Effector memory CD4-positive, alpha-beta T cell (primary cell): ENCODE measurements around the gene PHC1.
"Not testable (repeated sequence)": the region's sequence is repeated elsewhere in the genome, so short reads cannot be mapped to it uniquely, and the experiment has no call there.

Experiments
- DNase-seq, 3 donors: peaks; one replicate each; pipeline ENCODE4 v3.0.0-alpha.2; 2020
- H3K27ac ChIP-seq: 2 replicates; pipeline ENCODE4 v1.7.0; 2013; ENCODE audit warnings: mild to moderate bottlenecking, low read length, moderate library complexity; ENCODE audit not compliant: insufficient read depth, poor library complexity, severe bottlenecking
- H3K27me3 ChIP-seq: replicated peaks from 2 replicates; pipeline ENCODE4 v1.7.0; 2013; ENCODE audit warnings: mild to moderate bottlenecking, low read length; ENCODE audit not compliant: insufficient read depth, control insufficient read depth, poor library complexity, severe bottlenecking
- H3K36me3 ChIP-seq: 2 replicates; pipeline ENCODE4 v1.7.0; 2013; ENCODE audit warnings: mild to moderate bottlenecking, low read length, moderate library complexity; ENCODE audit not compliant: control insufficient read depth, insufficient read depth
- H3K4me1 ChIP-seq: 2 replicates; pipeline ENCODE4 v1.7.0; 2013; ENCODE audit warnings: low read length, mild to moderate bottlenecking; ENCODE audit not compliant: control insufficient read depth, insufficient read depth, poor library complexity, severe bottlenecking
- H3K4me3 ChIP-seq: 2 replicates; pipeline ENCODE4 v1.7.0; 2013; ENCODE audit warnings: low read length, low read depth, mild to moderate bottlenecking; ENCODE audit not compliant: insufficient read depth, poor library complexity, severe bottlenecking
- H3K9me3 ChIP-seq: 2 replicates; pipeline ENCODE4 v1.7.0; 2013; ENCODE audit warnings: mild to moderate bottlenecking, low read length, moderate library complexity; ENCODE audit not compliant: control insufficient read depth

The PHC1 gene

GRCh38 chr12:8907513-8907912 lies 6.8 kb upstream of the PHC1 start:
- Histone ChIP-seq H3K36me3 (no peaks in the 10 kb centered on the region), H3K27ac (no peak overlapping the region), H3K4me3 (no peak overlapping the region), H3K27me3 (no peaks in the 10 kb centered on the region), H3K4me1 (no peaks in the 10 kb centered on the region), H3K9me3 (no peaks in the 10 kb centered on the region)
- no peak for DNase-seq

GRCh38 chr12:8909752-8910151 lies 4.6 kb upstream of the PHC1 start:
- H3K27me3 ChIP-seq = no peaks in the 10 kb centered on the region
- no peaks in the 10 kb centered on the region for H3K36me3 ChIP-seq
- H3K4me1 ChIP-seq = peaks cover 6% of the 10 kb centered on the region
- H3K27ac ChIP-seq = no peak overlapping the region
- no peak for DNase-seq
- no peaks in the 10 kb centered on the region for H3K9me3 ChIP-seq
- no peak overlapping the region for H3K4me3 ChIP-seq

- H3K27ac ChIP-seq = no peak overlapping the region
- H3K4me1 ChIP-seq = peaks cover 16% of the 10 kb centered on the region
- H3K27me3 ChIP-seq = no peaks in the 10 kb centered on the region
- no peak for DNase-seq
- no peaks in the 10 kb centered on the region for H3K36me3 ChIP-seq
- H3K4me3 ChIP-seq = no peak overlapping the region
- H3K9me3 ChIP-seq = no peaks in the 10 kb centered on the region
Measured at GRCh38 chr12:8911606-8912268, 2.6 kb upstream of the PHC1 start.

- H3K27ac ChIP-seq = peak overlapping the region; percentile 47
Measured at GRCh38 chr12:8912914-8913313, 1.4 kb upstream of the PHC1 start.

GRCh38 chr12:8913702-8914032 lies 642 bp upstream of the PHC1 start:
- H3K9me3 ChIP-seq = no peaks in the 10 kb centered on the region
- H3K27ac ChIP-seq = peak overlapping the region; percentile 90
- H3K4me3 ChIP-seq = peak overlapping the region; percentile 65
- H3K36me3 ChIP-seq = no peaks in the 10 kb centered on the region
- H3K27me3 ChIP-seq = no peaks in the 10 kb centered on the region
- H3K4me1 ChIP-seq = peaks cover 16% of the 10 kb centered on the region
- no peak for DNase-seq

More at GRCh38 chr12:8912914-8913313, 1.4 kb upstream of the PHC1 start:
- H3K9me3 ChIP-seq = no peaks in the 10 kb centered on the region
- DNase-seq = no peak
- H3K4me3 ChIP-seq = no peak overlapping the region
- no peaks in the 10 kb centered on the region for H3K27me3 ChIP-seq
- H3K36me3 ChIP-seq = no peaks in the 10 kb centered on the region
- H3K4me1 ChIP-seq = peaks cover 16% of the 10 kb centered on the region

GRCh38 chr12:8914716-8915526 lies 612 bp downstream of the PHC1 start:
- peak; percentile 43 to 56 (median 55) for DNase-seq
- H3K36me3 ChIP-seq = peaks cover 6% of the 10 kb centered on the region
- no peaks in the 10 kb centered on the region for H3K9me3 ChIP-seq
- H3K4me3 ChIP-seq = peak overlapping the region; percentile 68
- no peaks in the 10 kb centered on the region for H3K27me3 ChIP-seq
- H3K27ac ChIP-seq = peak overlapping the region; percentile 52
- peaks cover 16% of the 10 kb centered on the region for H3K4me1 ChIP-seq

GRCh38 chr12:8916154-8916553 lies 1.8 kb downstream of the PHC1 start:
- Histone ChIP-seq H3K4me3 (no peak overlapping the region), H3K9me3 (no peaks in the 10 kb centered on the region), H3K36me3 (peaks cover 16% of the 10 kb centered on the region), H3K27ac (no peak overlapping the region), H3K4me1 (peaks cover 16% of the 10 kb centered on the region), H3K27me3 (no peaks in the 10 kb centered on the region)
- DNase-seq = no peak

- Histone ChIP-seq H3K4me3 (no peak overlapping the region), H3K4me1 (peaks cover 16% of the 10 kb centered on the region), H3K9me3 (no peaks in the 10 kb centered on the region), H3K27ac (no peak overlapping the region), H3K36me3 (peaks cover 21% of the 10 kb centered on the region), H3K27me3 (no peaks in the 10 kb centered on the region)
- DNase-seq = no peak
Measured at GRCh38 chr12:8917031-8917430, 2.7 kb downstream of the PHC1 start.

- Histone ChIP-seq H3K27me3 (no peaks in the 10 kb centered on the region), H3K9me3 (no peaks in the 10 kb centered on the region), H3K4me3 (no peak overlapping the region), H3K4me1 (peaks cover 16% of the 10 kb centered on the region), H3K27ac (no peak overlapping the region), H3K36me3 (peaks cover 25% of the 10 kb centered on the region)
- no peak for DNase-seq
Measured at GRCh38 chr12:8917751-8918150, 3.4 kb downstream of the PHC1 start.

GRCh38 chr12:8919643-8920042 lies 5.3 kb downstream of the PHC1 start:
- not testable (repeated sequence) for DNase-seq, H3K4me3 ChIP-seq, H3K27me3 ChIP-seq, H3K9me3 ChIP-seq, H3K27ac ChIP-seq
- peaks cover 10% of the 10 kb centered on the region for H3K4me1 ChIP-seq
- H3K36me3 ChIP-seq = peaks cover 31% of the 10 kb centered on the region
